ENCODE data around the gene RGMA.
"Not testable (repeated sequence)": the region's sequence is repeated elsewhere in the genome, so short reads cannot be mapped to it uniquely, and the experiment has no call there.

Gene RGMA

GRCh38 chr15:93032515-93033206, 56.4 kb downstream of the RGMA start:
- not testable (repeated sequence) for DNase-seq

DNA sequence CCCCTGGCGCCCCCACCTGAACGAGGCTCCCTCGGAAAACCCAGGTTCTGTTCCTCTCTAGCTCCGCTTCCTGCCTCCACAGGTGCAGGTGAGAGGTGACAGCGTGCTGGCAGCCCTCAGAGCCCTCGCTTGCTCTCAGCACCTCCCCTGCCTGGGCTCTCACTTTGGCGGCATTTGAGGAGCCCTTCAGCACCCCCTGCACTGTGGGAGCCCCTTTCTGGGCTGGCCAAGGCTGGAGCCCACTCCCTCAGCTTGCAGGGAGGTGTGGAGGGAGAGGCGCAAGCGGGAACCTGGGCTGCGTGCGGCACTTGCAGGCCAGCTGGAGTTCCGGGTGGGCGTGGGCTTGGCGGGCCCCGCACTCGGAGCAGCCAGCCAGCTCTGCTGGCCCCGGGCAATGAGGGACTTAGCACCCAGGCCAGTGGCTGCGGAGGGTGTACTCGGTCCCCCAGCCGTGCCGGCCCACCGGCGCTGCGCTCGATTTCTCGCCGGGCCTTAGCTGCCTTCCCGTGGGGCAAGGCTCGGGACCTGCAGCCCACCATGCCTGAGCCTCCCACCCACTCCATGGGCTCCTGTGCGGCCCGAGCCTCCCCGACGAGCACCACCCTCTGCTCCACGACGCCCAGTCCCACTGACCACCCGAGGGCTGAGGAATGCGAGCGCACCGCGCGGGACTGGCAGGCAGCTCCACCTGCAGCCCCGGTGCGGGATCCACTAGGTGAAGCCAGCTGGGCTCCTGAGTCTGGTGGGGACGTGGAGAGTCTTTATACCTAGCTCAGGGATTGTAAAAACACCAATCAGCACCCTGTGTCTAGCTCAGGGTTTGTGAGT, 57.2 kb downstream of the RGMA start:
- not testable (repeated sequence) for DNase-seq

- DNase-seq, result no peak
Measured at GRCh38 chr15:93031103-93031464, 57.9 kb downstream of the RGMA start.

DNA sequence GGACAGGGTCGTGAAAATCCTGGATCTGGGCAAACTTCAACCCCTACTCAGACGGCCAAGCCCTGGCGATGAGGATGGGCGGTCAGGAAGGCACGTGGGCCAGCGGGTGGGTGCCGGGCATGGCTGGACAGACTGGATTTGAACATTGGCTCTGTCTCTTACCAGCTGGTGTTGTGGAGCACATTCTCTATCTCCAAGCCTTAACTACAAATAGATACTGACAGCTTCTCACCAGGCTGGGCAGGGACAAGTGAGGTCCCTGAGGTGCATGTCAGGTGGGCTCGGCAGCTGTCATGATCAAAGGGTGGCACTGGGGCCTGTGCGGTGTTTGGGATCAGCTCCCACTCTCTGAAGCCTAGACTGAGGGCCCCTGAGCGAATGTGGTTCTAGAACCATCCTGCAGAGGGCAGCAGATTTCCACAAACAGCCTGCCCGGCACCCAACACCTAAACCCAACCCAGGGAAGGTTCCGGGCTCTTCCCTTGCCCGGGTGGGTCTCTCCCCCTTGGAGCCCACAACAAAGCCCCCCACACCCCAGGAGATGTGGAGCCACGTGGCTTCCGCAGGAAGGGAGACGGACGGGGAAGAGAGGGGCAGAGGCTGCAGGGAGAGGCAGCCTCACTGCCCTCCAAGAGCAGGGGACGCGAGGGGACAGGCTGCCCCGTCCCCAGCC, 58.4 kb downstream of the RGMA start:
- DNase-seq, result peak; percentile 55 to 80

DNA sequence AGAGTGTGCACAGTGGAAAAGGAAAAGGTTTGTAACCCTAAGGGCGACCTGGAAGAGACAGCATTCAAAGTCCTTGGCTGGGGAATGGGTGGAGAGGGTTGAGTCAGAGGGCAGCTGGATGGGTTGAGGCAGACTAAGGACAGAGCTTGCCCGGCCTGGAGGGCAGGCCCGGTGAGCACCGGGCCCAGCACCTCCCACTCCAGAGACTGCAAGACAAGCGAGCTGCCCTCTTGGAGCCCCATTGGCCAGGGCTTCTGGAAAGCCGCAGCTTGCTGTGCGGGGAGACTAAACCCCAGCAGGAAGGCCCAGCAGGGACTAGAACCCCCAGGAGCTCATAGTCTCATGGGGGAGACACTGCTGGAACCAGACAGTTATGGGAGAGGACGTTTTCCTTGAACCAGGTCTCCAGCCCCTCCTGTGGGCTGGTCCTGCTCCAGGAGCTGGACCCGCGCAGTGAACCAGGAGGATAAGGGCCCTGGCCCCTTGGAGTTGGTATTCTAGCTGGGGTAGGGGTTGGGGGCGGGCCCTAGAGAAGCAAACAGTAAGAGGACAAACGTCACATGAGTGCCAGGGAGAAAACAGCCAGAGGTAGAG, 59.1 kb downstream of the RGMA start:
- no peak for DNase-seq

DNA sequence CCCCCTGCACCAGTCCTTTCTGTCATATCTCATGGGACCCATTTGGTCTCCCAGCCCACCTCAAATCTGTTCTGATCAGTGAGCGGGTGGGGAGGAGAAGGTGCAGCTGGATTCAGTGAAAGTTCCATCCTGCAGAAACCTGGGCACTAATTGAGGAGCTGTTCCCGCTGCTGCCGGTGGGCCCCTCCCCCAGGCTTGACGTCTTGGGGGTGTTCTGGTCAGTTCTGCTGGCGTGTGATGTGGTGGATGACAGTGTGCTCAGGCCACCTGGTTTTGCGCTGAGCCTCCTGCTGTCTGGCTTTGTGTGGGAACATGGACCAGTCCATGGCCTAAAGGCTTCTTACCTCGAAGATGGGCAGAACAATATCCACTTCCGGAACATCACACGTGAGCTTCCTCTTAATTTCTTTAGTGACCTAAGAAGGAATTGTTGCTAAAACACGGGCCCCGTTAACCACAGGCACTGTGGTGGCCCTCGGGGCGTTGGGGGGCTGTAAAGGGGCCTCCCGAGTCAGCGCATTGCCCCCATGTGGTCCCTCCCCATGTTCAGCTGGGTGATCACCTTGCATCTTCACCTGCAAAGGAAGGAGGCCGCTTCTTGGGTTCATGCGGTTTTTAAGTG, 59.7 kb downstream of the RGMA start:
- DNase-seq, result no peak

- no peak for DNase-seq
Measured at GRCh38 chr15:93028632-93029213, 60.3 kb downstream of the RGMA start.

DNA sequence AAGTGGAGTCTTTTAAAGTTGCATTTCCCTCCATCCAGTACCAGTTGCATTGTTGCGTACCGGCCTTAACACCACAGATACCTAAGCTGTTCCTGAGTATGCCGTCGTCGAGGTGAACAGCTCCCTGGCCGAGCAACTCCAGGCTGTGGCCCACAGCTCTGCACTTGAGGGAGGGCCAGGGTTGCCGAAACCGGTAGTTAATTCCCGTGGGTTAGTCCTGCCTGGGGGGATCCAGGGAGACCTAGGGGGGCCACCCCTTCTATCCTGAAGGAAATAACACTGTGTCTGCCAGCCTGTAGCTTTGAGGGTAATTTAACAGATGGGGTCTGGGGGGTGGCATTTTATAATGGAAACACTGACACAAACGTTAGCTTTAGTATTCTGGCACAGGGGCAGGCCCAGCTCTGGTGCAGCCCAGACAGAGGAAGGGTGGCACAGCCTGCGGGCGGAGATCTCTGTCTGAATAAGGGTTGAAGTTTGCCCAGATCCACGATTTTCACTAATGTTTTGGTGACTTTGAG, 60.8 kb downstream of the RGMA start:
- DNase-seq, result no peak

DNA sequence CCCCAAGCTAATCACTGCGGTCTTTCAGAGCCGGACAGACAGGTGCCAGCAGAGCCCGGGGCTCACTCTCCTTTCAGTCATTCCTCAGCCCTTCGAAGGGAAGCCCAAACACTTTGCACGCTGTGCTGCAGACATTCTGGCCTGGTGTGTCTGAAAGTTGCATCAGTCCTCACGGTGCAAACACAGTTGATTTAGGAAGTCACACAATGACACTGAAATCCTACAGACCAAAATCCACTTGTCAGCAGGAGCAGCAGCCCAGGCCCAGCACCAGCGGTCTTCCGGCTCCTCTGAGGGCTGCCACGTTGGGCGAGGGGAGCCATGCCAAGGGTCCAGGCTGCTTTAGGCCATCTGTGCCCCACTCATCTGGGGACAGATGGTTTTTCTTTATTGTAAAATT, 61.6 kb downstream of the RGMA start:
- DNase-seq, result no peak

GRCh38 chr15:93026380-93026817, 62.6 kb downstream of the RGMA start:
- no peak for DNase-seq

DNA sequence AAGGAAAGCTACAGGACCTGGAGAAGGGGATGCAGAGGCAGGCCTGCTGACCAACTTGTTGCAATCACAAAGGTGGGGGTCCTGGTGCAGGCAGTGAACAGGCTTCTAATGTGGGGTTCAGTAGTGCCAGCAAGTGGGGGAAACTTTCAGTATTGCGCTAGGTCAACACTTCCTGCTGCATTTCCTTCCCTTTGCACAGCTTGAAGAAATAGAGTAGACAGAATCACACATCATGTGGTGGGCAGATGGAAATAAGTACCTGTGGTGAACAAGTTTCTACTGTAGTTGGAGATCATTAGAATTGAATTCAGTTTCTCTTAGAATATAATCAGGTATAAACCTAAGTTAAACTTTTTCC, 63.4 kb downstream of the RGMA start:
- DNase-seq, result no peak

DNA sequence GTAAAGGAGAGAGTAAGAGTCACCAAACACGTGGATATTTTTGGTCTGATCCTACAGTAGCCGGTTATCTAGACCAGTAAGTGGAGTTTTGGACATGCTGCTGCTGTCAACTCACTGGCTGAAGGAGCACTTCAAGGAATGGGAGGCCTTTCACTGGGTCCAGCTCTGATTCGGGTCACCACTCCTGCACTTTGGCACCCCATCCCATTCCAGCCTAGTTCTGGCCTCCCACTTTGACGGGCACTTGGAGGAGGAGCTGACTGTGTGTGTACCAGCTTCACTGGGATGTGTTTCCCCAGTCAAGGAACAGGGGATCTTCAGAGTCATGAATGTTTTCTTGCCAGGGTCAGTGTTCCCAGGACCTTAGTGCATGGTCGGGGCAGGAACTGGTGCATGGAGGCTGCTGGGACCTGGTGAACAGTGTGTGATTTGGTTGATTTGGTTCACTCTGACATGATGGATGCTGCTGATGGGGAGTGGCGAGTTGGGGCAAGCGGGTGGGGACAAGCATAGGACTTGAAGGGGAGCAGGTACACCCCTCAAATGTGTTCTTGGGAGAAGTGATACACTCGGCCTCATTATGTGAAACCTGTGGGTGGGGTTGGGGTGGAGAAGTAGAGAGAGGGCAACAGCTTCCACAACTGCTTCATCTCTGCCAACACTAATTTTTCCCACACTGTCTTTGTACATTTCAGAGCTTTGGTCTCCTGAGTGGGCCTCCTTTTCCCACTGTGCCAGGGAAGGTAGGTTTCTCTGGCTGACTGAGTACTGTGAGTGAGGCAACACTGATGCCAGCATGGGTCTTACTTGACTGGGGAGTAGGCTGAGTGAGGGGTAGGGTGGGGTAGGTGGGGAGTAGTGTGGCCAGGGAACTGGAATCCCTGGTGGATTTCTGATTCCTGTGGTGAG, 64.0 kb downstream of the RGMA start:
- no peak for DNase-seq

DNA sequence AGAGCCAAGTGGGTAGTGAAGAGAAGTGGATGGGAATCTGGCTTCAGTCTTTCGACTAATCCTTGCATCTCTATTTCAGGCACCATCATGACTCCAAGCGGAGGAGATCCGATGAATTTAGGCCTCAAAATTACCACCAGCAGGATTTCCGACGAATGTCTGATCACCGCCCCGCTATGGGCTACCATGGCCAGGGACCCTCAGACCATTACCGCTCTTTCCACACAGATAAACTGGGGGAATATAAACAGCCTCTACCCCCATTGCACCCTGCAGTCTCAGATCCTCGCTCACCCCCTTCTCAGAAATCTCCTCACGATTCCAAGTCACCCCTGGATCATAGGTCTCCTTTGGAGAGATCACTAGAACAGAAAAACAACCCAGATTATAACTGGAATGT, 64.7 kb downstream of the RGMA start:
- no peak for DNase-seq

DNA sequence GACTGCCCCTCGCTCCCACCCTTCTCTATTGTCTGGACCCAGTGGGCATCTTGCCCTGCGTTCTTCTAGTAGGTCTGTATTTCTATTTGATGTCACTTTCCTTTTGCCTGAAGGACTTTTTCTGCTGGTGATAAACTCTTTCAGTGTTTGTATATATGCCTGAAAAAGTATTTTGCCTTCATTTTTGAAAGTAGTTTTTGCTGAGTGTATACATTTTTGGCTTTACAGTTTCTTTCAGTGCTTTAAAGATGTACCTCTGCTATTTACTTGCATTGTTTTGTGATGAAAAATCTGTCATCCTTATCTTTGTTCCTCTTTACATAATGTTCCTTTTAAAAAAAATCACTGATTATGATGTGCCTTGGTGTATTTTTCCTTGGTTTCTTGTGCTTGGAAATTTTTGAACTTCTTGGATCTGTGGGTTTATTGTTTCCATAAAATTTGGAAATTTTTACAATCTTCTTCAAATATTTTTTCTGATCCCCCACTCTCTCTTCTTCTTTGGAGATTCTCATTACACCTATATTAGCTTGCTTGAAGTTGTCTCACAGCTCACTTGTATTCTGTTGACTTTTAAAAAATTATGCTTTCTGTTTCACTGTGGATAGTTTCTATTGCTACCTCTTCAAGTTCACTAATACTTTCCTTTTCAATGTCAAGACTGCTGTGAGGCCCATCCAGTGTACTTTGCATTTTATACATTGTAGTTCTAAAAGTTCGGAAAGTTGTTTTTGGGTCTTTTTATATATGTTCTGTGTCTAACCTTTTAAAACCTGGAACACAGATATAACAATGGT, 67.8 kb downstream of the RGMA start:
- DNase-seq, result no peak

DNA sequence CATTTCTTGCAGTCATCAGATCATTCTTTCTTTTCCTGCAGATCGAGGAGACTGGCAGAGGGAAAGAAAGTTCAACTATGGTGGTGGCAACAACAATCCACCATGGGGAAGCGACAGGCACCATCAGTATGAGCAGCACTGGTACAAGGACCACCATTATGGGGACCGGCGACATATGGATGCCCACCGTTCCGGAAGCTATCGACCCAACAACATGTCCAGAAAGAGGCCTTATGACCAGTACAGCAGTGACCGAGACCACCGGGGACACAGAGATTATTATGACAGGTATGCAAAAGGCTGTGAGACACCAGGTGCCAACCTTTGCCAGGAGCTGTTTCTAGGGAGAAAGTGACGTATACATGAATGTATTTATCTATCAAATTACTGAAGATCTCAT, 69.0 kb downstream of the RGMA start:
- DNase-seq, result no peak

- no peak for DNase-seq
Measured at GRCh38 chr15:93019090-93019489, 69.9 kb downstream of the RGMA start.

- DNase-seq, result peak in 1 of 2 experiments; percentile 18
Measured at GRCh38 chr15:93018574-93018973, 70.4 kb downstream of the RGMA start.

DNA sequence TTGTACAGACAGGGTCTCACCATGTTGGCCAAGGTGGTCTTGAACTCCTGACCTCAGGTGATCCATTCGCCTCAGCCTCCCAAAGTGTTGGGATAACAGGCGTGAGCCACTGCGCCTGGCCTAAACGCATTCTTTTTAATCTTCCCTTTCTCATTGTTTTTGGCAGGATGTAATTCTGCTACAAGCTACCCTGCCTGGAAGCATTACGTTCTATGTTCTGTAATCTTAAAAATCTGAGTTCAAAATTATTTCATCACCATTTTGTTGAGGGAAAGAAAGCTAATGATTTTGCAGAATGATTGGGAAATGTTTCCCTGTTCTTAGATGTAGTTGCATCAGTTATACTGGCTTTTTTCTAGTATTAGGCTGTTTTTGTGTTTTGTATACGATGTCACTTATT, 71.5 kb downstream of the RGMA start:
- no peak for DNase-seq

DNA sequence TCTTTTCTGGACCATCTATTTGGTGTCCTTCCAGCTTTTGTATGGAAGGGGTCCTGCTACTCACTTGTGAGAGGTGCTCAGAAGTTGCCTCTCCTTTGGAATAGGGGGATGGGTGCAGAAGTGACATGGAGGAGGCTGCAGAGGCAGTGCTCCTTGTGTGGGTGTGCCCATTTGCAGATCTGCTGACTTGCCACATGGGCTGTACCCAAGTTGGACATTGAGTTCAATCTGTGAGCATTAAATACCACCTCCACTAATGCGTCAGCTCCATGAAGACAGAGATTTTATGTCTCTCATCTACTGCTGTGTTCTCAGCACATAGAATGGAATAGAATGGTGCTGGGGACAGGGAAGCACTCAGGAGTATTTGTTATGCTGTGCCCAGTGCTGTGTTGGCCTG, 76.2 kb downstream of the RGMA start:
- no peak for DNase-seq

DNA sequence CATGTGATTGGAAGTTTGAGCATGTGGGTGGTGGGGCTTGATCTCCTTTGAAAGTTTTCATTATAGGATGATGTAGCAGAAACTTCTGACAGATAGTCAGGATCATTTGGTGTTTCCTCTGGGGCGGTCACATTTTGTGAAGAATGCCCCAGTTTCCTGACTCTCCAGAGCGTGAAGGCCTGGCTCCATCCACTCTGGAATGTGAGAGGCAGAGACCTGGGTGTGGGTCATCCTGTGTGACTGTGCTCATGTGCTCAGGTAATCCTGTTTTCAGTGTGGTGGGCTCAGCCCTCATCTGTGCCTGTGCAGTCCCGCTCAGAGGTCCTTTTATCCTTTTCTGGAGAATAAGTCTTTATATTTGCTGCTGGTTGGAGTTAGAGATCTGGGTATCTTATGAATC, 81.0 kb downstream of the RGMA start:
- no peak for DNase-seq

GRCh38 chr15:93005133-93005532, 83.9 kb downstream of the RGMA start:
- no peak for DNase-seq

Data from NCI-H526 (cell line).